ENCODE data around the gene NOP16.
"Not testable (repeated sequence)": the region's sequence is repeated elsewhere in the genome, so short reads cannot be mapped to it uniquely, and the experiment has no call there.

Gene NOP16

DNA sequence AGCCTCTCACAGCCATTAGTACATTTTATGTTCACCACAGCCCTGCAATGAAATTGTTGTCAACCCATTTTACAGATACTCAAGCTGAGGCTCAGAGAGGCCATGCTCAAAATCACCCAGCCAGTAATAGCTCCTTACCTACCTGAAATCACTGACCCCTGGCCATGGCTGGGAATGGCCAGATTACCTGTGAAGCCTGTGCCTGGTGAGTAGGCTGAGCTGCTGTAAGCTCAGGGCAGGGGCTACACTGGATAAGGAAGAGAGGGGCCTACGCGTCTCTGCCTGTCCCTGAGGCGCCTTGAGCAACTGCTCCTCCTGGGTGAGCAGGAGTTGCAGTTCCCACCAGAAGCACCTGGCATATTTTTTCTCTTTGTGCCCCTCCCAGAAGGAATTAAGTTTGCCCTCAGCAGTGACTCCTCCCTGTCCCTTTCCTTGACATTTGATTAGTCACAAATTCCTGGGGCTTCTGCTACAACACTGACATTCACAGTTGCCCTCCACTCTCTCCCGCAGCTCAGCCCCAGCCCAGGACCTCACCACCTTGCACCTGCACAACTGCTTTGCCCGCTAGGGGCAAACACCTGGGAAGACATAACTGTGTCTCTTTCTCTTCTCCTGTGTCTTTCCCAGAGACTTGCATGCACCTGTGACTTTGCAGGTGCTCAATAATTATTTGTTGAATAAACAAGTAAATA lies 22.2 kb upstream of the NOP16 start:
- H3K4me3 ChIP-seq (ENCODE audit: low read depth, low read length): no peak overlapping the region
- in situ Hi-C loops (cut with HindIII; ENCODE audit: low sequenced_read_pairs): no loop called here
- DNase-seq (ENCODE audit: low read depth, low spot score): no peak
- no peak for TF ChIP-seq CTCF (IDR thresholded peaks at IDR 0.05; ENCODE audit: low read depth, low read length)

- TF ChIP-seq CTCF (IDR thresholded peaks at IDR 0.05; ENCODE audit: low read depth, low read length): no peak
- H3K4me3 ChIP-seq (ENCODE audit: low read depth, low read length): no peak overlapping the region
- in situ Hi-C loops (cut with HindIII; ENCODE audit: low sequenced_read_pairs): no loop called here
- DNase-seq (ENCODE audit: low read depth, low spot score): no peak
Measured at GRCh38 chr5:176409765-176410164, 21.4 kb upstream of the NOP16 start.

GRCh38 chr5:176408590-176408989 lies 20.2 kb upstream of the NOP16 start:
- H3K4me3 ChIP-seq (ENCODE audit: low read depth, low read length): no peak overlapping the region
- no peak for TF ChIP-seq CTCF (IDR thresholded peaks at IDR 0.05; ENCODE audit: low read depth, low read length)
- DNase-seq (ENCODE audit: low read depth, low spot score): no peak
- in situ Hi-C loops (cut with HindIII; ENCODE audit: low sequenced_read_pairs): no loop called here

DNA sequence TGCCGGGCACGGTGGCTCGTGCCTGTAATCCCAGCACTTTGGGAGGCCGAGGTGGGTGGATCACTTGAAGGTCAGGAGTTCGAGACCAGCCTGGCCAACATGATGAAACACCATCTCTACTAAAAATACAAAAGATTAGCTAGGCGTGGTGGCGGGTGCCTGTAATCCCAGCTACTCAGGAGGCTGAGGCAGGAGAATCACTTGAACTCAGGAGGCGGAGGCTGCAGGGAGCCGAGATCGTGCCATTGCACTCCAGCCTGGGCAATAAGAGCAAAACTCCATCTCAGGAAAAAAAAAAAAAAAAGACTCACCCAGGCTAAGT lies 19.8 kb upstream of the NOP16 start:
- in situ Hi-C loops (cut with HindIII; ENCODE audit: low sequenced_read_pairs); H3K4me3 ChIP-seq (ENCODE audit: low read depth, low read length); DNase-seq (ENCODE audit: low read depth, low spot score): not testable (repeated sequence)

DNA sequence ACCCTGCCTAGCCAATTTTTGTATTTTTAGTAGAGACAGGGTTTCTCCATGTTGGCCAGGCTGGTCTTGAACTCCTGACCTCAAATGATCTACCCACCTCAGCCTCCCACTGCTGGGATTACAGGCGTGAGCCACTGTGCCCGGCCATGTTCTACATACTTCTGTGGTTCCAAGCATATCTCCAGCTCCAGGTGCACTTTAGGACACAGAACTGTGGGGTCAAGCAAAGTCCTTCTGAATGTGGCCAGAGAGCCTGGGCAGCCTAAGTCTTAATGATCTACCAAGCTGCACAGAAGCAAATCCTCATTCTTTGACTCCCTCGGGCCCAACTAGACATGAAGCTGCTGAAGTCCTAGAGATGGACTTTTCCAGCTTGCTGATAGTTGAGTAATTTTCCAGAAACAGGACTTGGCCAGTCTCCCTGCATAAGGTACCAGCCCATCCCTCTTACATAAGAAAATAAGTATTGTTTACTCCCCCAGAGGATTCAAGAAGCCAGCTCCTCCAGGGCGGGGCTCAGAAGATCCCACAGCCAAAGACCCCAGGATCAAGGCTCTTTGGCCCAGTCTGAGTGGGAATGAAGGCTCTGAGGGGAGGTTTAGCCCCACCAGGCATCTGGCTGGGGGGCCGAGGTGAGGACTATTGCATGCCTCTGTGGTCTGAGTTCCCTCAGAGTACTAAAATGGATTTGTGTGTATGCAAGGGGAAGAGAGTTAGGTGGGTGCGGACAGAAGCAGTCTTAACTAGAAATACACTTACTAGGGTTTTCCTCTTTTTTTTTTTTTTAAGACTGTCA lies 19.3 kb upstream of the NOP16 start:
- H3K4me3 ChIP-seq (ENCODE audit: low read depth, low read length): no peak overlapping the region
- in situ Hi-C loops (cut with HindIII; ENCODE audit: low sequenced_read_pairs): no loop called here
- no peak for TF ChIP-seq CTCF (IDR thresholded peaks at IDR 0.05; ENCODE audit: low read depth, low read length)
- DNase-seq (ENCODE audit: low read depth, low spot score): no peak

DNA sequence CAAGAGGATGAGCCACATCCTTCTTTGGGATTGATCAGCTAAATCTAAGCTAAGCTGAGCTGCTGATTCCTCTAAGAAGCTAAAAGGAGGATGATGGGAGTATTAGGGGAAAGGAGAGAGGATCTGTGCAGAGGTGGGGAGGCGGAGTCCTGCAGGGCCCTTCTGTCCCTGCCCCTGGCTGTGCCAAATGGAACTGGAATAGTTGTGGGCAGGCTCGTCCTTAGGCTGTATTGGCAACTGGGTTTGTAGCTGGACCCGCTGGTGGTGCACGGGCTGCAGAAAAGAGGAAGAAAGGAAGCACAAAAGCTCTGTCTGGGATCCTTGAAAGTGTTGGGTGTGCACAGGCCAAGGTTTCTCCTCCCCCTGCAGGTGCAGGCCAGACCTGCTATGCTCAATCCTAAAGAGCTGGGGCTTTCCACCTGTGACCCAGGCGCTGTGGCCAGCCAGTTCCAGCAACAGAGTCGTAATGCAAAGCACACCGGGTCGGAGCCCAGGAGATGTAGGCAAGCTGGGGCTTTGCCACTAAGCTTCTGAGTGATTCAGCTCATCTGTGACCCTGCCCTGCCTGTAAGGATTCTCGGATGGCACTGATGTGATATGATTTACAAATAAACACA lies 18.1 kb upstream of the NOP16 start:
- in situ Hi-C loops (cut with HindIII; ENCODE audit: low sequenced_read_pairs): no loop called here
- no peak for TF ChIP-seq CTCF (IDR thresholded peaks at IDR 0.05; ENCODE audit: low read depth, low read length)
- H3K4me3 ChIP-seq (ENCODE audit: low read depth, low read length): no peak overlapping the region
- DNase-seq (ENCODE audit: low read depth, low spot score): no peak
